Activated CD4-positive, CD25-positive, alpha-beta regulatory T cell treated with anti-CD3 and anti-CD28 coated beads, Interleukin-2, amount 50 U/mL, for 24 hours (primary cell): ENCODE results near the gene DNPEP.

Experiments
- ATAC-seq, 2 donors: fragments of 150-1000 bp; cut with Tn5 transposase; one replicate each; pipeline ENCODE4 v1.10.0; 2021; ENCODE audit warnings: mild to moderate bottlenecking in 1 of 2, moderate library complexity in 1 of 2

The DNPEP gene

GRCh38 chr2:219387306-219388120 lies at the start of gene DNPEP:
Gene DNPEP (minus strand): TSS chr2:219387912. CDS start chr2:219387794, 118 bp downstream.
- ATAC-seq, result peak; percentile 60 to 66

DNA sequence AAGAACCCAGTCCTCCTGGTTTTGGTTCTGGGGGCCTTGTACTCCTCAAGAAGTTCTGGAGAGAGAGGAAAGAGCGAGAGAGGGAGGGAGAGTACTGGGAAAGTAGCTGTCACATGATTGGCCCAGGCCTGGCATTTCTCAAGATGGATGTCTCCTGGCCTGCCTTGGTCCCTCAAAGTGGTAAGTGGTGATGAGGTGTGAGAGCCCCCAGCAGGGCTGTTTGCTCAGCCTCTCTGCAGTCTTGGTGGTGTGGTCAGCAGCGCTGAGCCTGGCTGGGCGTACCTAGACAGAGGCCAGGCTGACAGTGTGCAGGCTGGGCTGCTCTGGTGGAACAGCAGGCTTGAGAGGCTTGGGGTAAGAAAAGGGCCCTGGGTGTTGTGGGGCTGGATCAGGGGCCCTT lies 49.4 kb upstream of the DNPEP start:
- no peak for ATAC-seq

DNA sequence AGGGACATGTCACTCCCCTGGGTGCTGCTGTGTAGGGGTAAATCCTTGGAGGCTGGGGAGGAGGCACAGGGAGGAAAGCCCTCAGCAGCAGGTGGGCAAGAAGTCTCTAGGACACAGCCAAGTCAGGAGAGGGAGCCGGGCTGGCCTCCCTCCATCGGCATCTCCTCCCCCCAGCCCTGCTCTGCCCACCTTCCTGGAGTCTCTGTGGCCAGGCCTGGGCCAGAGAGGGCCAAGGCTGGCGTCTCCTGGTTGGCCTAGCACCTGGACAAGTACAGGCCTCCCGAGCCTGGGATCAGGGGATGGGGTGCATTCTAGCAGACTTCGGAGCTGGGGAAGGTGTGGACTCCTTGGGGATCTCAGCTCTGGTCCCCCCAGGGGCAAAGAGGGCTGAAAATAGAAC lies 48.8 kb upstream of the DNPEP start:
- ATAC-seq, result no peak

GRCh38 chr2:219435701-219436100 lies 48.0 kb upstream of the DNPEP start:
- ATAC-seq, result no peak

DNA sequence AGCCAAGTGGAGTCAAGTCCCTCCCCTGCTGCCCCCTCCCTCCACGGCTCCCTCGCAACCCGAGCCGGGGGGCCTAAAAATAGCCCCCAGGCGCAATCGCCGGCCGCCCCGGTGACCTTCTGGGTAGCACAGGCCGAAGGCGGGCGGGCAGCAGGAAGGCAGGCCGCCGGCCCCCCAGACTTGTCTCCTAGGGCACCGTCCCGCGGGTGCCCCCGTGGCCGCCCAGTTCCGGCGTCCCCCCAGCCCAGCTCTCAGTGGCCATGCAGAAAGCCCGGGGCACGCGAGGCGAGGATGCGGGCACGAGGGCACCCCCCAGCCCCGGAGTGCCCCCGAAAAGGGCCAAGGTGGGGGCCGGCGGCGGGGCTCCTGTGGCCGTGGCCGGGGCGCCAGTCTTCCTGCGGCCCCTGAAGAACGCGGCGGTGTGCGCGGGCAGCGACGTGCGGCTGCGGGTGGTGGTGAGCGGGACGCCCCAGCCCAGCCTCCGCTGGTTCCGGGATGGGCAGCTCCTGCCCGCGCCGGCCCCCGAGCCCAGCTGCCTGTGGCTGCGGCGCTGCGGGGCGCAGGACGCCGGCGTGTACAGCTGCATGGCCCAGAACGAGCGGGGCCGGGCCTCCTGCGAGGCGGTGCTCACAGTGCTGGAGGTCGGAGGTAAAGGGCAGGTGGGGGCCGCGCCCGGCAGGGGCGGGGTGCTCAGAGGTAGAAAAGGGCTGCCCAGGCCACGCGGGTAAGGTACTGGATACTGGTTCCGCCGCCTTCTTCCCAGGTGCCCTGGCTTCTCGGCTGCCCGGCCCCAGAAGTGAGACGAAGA lies 47.2 kb upstream of the DNPEP start, which contains the start of gene SPEG:
Gene SPEG, plus strand, starts transcription at position 126 of the 808 bp plus-strand sequence. Its CDS starts 135 bp downstream, at position 261.
- ATAC-seq, result no peak

DNA sequence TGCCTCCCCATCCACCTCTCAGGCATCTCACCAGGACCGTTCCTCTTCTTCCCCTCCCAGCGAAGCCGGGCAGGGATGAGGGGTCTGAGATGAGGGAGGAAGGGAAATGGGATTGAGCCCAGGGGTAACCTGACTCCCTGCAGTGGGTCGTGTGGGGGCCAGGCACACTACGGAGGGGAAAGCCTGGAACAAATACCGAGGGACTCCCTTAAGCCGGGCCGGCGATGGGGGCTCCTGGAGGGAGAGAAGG lies 46.7 kb upstream of the DNPEP start:
- ATAC-seq, result no peak

GRCh38 chr2:219433666-219434467 lies 46.2 kb upstream of the DNPEP start:
- ATAC-seq, result no peak

DNA sequence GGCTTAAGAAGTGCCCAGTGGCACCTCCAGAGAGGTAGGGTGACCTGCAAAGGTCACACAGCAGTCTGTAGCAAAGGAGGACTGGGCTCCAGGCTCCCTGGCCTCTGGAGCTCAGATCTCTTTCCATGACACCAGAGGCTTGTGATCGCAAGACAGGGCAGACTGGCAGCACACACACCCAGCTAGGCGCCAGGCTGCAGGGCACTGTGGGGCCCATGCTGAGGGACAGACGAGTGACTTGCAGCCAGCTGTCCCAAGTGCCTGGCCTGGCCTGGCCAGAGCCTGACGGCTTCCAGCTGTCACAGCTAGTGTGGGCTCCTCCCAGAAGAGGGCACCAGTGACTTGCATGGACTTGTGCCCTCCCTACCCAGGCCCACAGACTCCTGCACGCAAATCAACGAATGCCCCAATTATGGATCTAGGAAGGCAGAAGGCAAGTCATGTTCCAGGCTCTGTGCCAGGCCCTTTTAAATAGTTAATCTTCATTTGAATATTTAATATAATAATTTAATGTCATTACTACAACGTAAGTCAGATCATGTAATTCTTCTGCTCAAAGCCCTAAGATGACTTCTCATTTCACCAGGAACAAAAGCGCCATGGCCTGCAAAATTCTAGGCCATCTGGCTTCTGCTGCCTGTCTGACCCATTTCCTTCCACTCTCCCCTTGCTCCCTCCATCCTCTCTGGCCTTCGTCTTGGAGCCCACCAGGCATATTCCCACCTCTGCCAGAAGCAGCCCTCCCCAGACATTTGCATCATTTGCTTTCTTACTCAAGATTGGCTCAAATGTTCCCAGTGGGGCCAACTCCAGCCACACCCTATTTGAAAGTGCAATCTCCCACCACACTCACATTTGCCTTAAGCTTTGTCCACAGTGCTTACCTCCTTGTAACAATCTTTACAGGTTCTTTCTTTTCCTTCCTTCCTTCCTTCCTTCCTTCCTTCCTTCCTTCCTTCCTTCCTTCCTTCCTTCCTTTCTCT lies 43.2 kb upstream of the DNPEP start:
- ATAC-seq, result no peak

DNA sequence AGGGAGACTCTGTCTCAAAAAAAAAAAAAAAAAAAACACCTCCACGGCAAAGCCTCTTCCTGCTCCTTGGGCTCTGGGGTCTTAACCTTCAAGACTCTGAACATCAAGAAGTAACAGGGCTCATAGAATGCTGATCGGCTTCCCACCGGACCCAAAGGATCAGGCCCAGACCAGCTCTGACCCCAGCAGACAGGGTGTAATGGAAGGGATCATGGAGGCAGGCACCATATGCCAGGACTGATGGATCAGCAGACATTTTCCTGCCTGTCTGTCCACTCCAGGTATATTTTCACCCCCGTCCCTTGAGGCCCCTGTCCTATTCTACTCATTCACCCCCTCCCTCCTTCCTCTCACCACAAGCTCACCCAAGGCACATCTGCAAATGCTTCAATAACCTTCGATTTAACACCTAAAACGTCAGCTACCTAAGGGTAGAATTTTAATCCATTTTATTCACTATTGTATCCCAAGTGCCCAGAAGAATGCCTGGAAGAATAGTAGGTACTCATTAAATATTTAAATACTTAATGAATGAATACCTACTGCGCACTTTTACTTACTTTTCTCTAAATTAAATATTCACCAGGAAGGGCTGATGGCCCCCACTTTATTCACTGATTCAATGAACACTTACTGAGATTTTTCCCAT lies 42.4 kb upstream of the DNPEP start:
- no peak for ATAC-seq

GRCh38 chr2:219428469-219428868 lies 40.8 kb upstream of the DNPEP start:
- ATAC-seq, result no peak

DNA sequence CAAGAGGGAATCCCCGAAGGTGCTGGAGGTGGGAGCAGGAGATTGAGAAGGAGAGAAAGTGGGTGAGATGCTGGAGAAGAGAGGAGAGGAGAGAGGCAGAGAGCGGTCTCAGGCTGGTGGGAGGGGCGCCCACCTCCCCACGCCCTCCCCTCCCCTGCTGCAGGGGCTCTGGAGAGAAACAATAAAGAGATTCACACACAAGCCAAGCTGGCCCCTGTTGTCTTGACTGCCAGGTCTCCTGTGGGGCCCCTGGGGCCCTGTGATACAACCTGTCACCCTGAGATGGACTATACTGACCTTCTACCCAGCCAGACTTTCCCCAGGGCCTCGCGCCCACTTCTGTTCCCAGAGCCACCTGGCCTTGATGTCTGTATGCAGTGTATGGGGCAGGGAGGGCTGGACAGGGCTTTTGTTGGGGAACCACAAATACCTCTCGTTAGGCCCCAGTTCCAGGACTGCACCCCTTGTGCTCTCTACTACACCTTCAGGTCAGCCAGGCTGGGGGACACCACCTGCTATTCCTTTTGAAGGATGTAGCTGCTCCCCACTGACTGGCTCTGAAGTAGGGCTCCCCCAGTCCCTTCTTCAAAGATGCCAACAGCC lies 38.9 kb upstream of the DNPEP start:
- ATAC-seq, result no peak

GRCh38 chr2:219426068-219426443 lies 38.3 kb upstream of the DNPEP start:
- ATAC-seq, result no peak

DNA sequence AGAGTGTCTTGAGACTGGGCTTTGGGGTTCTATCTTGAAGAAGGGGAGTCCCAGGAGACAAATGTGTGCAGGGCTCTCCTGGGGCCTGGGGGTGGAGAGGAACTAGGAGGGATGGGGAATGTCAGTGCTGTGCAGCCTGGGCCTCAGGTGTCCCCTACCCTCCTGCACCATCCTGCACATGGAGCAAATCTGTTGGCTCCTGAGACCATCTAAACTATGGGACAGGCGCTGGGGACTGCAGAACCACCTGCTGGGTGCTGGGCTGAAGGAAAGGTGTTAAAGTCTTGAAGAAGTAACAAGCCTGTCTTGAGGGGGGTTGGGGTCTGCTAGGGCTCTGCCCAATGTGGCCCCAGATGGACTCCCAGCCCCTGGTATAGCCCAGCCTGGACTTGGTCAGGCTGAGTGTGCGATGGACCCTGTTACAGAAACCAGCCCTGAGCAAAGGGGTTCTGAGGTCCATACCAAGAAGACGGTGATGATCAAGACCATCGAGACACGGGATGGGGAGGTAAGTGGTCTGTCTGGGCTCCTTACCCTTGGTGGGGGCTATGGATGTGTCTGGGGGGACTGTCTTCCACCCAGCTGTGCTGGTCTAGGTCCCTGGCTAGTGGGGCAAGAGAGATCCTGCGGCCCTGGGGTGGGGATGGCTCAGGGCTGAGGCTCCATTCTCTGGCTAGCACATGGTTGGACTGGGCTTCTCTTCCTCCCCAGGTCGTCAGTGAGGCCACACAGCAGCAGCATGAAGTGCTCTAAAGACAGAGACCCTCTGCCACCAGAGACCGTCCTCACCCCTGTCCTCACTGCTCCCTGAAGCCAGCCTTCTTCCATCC lies 37.7 kb upstream of the DNPEP start:
- ATAC-seq, result no peak

- ATAC-seq, result no peak
These were observed 36.1 kb upstream of the DNPEP start for GRCh38 chr2:219423652-219424377.

DNA sequence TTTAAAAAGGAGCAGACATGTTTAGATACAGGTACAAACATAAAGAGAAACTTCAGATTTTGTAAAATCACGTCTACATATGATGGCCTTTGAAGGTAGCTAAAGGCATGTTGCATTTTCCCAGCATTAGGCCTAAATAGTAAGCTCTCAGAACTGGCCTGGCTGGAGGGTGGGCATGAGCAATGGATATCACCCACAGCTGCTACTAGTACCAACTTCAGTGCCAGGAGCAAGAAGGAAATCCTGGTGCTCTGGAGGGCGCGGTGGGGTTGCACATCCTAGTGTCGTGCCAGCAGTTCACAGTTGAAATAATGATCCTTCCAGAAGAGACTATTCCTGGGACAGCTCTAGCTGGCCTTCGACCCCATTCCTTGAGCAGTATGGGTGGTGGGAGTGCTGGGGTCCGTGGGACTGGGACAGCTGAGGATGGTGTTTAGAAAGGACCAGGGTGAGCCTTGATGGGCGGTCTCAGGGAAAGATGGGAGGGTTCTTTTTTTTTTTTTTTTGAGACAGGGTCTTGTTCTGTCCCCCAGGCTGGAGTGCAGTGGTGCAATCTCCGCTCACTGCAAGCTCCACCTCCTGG lies 35.3 kb upstream of the DNPEP start:
- ATAC-seq, result no peak

DNA sequence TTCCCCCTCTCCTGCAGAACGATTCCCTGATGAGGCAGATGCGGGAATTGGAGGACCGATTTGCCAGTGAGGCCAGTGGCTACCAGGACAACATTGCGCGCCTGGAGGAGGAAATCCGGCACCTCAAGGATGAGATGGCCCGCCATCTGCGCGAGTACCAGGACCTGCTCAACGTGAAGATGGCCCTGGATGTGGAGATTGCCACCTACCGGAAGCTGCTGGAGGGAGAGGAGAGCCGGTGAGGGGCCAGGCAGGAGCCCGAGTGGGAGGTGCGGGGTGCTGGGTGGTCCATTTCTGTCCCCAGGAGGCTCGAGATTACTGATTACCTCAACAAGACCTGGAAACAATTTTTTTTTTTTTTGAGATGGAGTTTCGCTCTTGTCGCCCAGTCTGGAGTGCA lies 33.6 kb upstream of the DNPEP start:
- no peak for ATAC-seq

DNA sequence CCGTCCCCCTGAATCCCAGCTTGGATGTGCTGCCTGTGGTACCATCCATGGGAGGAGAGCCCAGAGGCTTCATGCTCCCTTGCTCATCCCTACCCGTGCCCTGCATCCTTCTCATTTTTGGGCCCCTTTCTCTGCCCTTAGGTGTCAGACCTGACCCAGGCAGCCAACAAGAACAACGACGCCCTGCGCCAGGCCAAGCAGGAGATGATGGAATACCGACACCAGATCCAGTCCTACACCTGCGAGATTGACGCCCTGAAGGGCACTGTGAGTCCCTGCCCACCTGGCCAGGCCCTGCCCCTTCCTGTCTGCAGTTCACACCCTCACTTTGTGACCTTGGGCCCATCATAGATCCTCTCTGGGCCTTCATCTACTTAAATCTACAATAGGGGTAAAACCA lies 33.0 kb upstream of the DNPEP start:
- no peak for ATAC-seq

- no peak for ATAC-seq
These were observed 31.9 kb upstream of the DNPEP start for GRCh38 chr2:219419331-219420197.
